ENCODE results near the gene GTF2IRD2.
"Not testable (repeated sequence)": the region's sequence is repeated elsewhere in the genome, so short reads cannot be mapped to it uniquely, and the experiment has no call there.

DNA sequence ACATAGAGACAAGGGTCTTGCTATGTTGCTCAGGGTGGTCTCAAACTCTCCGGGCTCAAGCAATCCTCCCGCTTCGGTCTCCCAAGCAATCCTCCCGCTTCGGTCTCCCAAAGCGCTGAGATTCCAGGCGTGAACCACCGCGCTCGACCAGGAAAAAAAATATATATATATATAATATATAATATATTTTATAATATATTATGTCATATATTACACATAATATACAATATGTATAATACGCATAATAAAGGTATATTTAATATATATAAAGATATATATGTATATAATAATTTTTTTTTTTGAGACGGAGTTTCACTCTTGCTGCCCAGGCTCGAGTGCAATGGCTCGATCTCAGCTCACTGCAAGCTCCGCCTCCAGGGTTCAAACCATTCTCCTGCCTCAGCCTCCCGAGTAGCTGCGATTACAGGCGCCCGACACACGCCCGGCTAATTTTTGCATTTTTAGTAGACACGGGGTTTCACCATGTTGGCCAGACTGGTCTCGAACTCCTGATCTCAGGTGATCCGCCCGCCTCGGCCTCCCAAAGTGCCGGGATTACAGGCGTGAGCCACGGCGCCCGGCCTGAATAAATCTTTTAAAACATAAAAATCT, 38.2 kb upstream of the GTF2IRD2 start:
- TF ChIP-seq EZH2 (IDR thresholded peaks at IDR 0.05; ENCODE audit: borderline replicate concordance, low read depth, low read length, severe bottlenecking), result not testable (repeated sequence)
- TF ChIP-seq, protein P1, sequence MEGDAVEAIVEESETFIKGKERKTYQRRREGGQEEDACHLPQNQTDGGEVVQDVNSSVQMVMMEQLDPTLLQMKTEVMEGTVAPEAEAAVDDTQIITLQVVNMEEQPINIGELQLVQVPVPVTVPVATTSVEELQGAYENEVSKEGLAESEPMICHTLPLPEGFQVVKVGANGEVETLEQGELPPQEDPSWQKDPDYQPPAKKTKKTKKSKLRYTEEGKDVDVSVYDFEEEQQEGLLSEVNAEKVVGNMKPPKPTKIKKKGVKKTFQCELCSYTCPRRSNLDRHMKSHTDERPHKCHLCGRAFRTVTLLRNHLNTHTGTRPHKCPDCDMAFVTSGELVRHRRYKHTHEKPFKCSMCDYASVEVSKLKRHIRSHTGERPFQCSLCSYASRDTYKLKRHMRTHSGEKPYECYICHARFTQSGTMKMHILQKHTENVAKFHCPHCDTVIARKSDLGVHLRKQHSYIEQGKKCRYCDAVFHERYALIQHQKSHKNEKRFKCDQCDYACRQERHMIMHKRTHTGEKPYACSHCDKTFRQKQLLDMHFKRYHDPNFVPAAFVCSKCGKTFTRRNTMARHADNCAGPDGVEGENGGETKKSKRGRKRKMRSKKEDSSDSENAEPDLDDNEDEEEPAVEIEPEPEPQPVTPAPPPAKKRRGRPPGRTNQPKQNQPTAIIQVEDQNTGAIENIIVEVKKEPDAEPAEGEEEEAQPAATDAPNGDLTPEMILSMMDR (IDR thresholded peaks at IDR 0.05; ENCODE audit: borderline replicate concordance, extremely low read depth, low read length, poor library complexity, severe bottlenecking), result not testable (repeated sequence)
